ENCODE results near the gene KRT9. TPM values are rescaled to one million over a fixed set of nuclear protein-coding genes. Genes with fewer than 3 reads are reported as not detected.

Gene KRT9
- total and polyA plus RNA-seq, 9 of the 15 experiments (the other 6 are each of a cell fraction or from before 2014, with no cell fraction given), result 0.03 TPM; not detected in 8

GRCh38 chr17:41527063-41528023 lies 44.5 kb downstream of the KRT9 start:
- Histone ChIP-seq H3K4me2 (ENCODE audit: insufficient read depth, low read length) (peak overlapping the region; percentile 87), H3K27me3 (ENCODE audit: control insufficient read depth in 2 of 2, insufficient read depth in 2 of 2, low read length in 2 of 2) (no peaks in the 10 kb centered on the region), H3K36me3 (ENCODE audit: control insufficient read depth, insufficient read depth, low read length) (peaks cover 33% of the 10 kb centered on the region; the same call in 1 of the 3 replicates), H3K9me3 (replicated peaks; ENCODE audit: control insufficient read depth, insufficient read depth, low read depth, low read length) (no peaks in the 10 kb centered on the region), H3K27ac (ENCODE audit: extremely low read depth, low read depth, low read length) (peak overlapping the region; percentile 79), H3K79me2 (ENCODE audit: control insufficient read depth, insufficient read depth, low read length) (peaks cover 32% of the 10 kb centered on the region), H3K9me1 (ENCODE audit: control insufficient read depth, insufficient read depth, low read length) (no peaks in the 10 kb centered on the region), H3K9ac (ENCODE audit: insufficient read depth in 1 of 2, low read depth in 2 of 2, low read length in 2 of 2) (peak overlapping the region; percentile 74 to 95), H2AFZ (ENCODE audit: low read depth, low read length) (peak overlapping the region; percentile 76), H4K20me1 (replicated peaks; ENCODE audit: control insufficient read depth, insufficient read depth, low read length) (no peaks in the 10 kb centered on the region; the same call in 1 of the 2 replicates), H3K4me3 (peak overlapping the region; percentile 81), H3K4me1 (replicated peaks in 1 of 2; ENCODE audit: control insufficient read depth in 2 of 2, insufficient read depth in 2 of 2, low read length in 2 of 2) (peaks cover 40 to 72% of the 10 kb centered on the region in 2 experiments)
- CTCF ChIA-PET (ENCODE audit: low intra/inter-chr PET ratio), result interaction anchor here (0.6 to 2.1 kb wide), 3 partner anchors 22 to 317 kb away, joined by 3 to 6 read pairs (median 3); no protein-coding TSS in a partner anchor
- ATAC-seq, result peak; percentile 72
- WGBS (ENCODE audit: insufficient coverage, low coverage, missing lambda C conversion rate), result 4% methylated on average over 51 of the region's 62 CpGs
- FAIRE-seq, result no peak
- in situ Hi-C loops (cut with MboI) (no loop called here), intact Hi-C loops (cut with micrococcal nuclease) (no loop called here)
- TSS peak; percentile 81 for BruUV-seq (replicated peaks)
- DNase-seq (ENCODE audit: extremely low read depth in 1 of 4, low spot score in 3 of 4), result peak; percentile 73 to 76 (median 76)
- POLR2A ChIA-PET, result interaction anchor here (0.6 to 4.3 kb wide), 13 partner anchors 9 to 162 kb away, joined by 3 to 23 read pairs (median 4); partner anchors contain the start of genes EIF1 and KRT15
- no peak for TF ChIP-seq CREB1 (IDR thresholded peaks at IDR 0.05)
- 0 out of 2 replicates have a peak, but pooled peaks have one; percentile 29 for TF ChIP-seq CREB1 (CRISPR knock-in tag; IDR thresholded peaks at IDR 0.05)
- 0 out of 2 replicates have a peak, but pooled peaks have one; percentile 52 for TF ChIP-seq ZBTB9 (CRISPR knock-in tag; IDR thresholded peaks at IDR 0.05)
- 0 out of 2 replicates have a peak, but pooled peaks have one; percentile 55 for TF ChIP-seq E2F1 (CRISPR knock-in tag; IDR thresholded peaks at IDR 0.05)
- TF ChIP-seq, protein P1, sequence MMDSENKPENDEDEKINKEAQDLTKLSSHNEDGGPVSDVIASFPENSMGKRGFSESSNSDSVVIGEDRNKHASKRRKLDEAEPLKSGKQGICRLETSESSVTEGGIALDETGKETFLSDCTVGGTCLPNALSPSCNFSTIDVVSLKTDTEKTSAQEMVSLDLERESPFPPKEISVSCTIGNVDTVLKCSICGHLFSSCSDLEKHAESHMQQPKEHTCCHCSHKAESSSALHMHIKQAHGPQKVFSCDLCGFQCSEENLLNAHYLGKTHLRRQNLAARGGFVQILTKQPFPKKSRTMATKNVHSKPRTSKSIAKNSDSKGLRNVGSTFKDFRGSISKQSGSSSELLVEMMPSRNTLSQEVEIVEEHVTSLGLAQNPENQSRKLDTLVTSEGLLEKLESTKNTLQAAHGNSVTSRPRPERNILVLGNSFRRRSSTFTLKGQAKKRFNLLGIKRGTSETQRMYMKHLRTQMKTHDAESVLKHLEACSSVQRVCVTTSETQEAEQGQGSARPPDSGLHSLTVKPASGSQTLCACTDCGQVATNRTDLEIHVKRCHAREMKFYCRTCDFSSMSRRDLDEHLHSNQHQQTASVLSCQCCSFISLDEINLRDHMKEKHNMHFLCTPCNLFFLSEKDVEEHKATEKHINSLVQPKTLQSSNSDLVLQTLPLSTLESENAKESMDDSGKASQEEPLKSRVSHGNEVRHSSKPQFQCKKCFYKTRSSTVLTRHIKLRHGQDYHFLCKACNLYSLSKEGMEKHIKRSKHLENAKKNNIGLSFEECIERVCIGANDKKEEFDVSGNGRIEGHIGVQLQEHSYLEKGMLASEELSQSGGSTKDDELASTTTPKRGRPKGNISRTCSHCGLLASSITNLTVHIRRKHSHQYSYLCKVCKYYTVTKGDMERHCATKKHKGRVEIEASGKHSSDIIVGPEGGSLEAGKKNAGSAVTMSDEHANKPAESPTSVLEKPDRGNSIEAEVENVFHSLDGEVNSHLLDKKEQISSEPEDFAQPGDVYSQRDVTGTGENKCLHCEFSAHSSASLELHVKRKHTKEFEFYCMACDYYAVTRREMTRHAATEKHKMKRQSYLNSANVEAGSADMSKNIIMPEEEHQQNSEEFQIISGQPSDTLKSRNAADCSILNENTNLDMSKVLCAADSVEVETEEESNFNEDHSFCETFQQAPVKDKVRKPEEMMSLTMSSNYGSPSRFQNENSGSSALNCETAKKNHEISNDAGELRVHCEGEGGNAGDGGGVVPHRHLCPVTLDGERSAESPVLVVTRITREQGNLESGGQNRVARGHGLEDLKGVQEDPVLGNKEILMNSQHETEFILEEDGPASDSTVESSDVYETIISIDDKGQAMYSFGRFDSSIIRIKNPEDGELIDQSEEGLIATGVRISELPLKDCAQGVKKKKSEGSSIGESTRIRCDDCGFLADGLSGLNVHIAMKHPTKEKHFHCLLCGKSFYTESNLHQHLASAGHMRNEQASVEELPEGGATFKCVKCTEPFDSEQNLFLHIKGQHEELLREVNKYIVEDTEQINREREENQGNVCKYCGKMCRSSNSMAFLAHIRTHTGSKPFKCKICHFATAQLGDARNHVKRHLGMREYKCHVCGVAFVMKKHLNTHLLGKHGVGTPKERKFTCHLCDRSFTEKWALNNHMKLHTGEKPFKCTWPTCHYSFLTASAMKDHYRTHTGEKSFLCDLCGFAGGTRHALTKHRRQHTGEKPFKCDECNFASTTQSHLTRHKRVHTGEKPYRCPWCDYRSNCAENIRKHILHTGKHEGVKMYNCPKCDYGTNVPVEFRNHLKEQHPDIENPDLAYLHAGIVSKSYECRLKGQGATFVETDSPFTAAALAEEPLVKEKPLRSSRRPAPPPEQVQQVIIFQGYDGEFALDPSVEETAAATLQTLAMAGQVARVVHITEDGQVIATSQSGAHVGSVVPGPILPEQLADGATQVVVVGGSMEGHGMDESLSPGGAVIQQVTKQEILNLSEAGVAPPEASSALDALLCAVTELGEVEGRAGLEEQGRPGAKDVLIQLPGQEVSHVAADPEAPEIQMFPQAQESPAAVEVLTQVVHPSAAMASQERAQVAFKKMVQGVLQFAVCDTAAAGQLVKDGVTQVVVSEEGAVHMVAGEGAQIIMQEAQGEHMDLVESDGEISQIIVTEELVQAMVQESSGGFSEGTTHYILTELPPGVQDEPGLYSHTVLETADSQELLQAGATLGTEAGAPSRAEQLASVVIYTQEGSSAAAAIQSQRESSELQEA (IDR thresholded peaks at IDR 0.05; ENCODE audit: low read depth), result no peak
- TF ChIP-seq KLF6 (CRISPR knock-in tag; IDR thresholded peaks at IDR 0.05; ENCODE audit: borderline replicate concordance), result no peak
- TF ChIP-seq TCF3 (CRISPR knock-in tag; IDR thresholded peaks at IDR 0.05), result no peak
- no peak; the same call in 1 of the 2 replicates for TF ChIP-seq GATAD2A (IDR thresholded peaks at IDR 0.05)
- no peak for TF ChIP-seq ILF3 (IDR thresholded peaks at IDR 0.05; ENCODE audit: borderline replicate concordance)
- TF ChIP-seq C11orf30 (IDR thresholded peaks at IDR 0.05; ENCODE audit: low read depth), result no peak
